ENCODE measurements around the gene RHCG. TPM values are rescaled to one million over a fixed set of nuclear protein-coding genes. Genes with fewer than 3 reads are reported as not detected.
A peak's percentile ranks its signal among the peaks of the same experiment; 100 is the strongest.

RHCG gene
- total RNA-seq, 2 donors from 2014 or later, result 0.91 to 1.0 TPM

GRCh38 chr15:89515477-89515876, 19.1 kb upstream of the RHCG start:
- Histone ChIP-seq H3K36me3 (no peaks in the 10 kb centered on the region), H3K4me1 (replicated peaks) (no peaks in the 10 kb centered on the region), H3K27me3 (replicated peaks; ENCODE audit: insufficient read depth) (no peaks in the 10 kb centered on the region), H3K9me3 (no peaks in the 10 kb centered on the region), H3K4me3 (no peak overlapping the region), H3K27ac (no peak overlapping the region)
- DNase-seq (ENCODE audit: low spot score), result no peak
- TF ChIP-seq, protein P1, sequence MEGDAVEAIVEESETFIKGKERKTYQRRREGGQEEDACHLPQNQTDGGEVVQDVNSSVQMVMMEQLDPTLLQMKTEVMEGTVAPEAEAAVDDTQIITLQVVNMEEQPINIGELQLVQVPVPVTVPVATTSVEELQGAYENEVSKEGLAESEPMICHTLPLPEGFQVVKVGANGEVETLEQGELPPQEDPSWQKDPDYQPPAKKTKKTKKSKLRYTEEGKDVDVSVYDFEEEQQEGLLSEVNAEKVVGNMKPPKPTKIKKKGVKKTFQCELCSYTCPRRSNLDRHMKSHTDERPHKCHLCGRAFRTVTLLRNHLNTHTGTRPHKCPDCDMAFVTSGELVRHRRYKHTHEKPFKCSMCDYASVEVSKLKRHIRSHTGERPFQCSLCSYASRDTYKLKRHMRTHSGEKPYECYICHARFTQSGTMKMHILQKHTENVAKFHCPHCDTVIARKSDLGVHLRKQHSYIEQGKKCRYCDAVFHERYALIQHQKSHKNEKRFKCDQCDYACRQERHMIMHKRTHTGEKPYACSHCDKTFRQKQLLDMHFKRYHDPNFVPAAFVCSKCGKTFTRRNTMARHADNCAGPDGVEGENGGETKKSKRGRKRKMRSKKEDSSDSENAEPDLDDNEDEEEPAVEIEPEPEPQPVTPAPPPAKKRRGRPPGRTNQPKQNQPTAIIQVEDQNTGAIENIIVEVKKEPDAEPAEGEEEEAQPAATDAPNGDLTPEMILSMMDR (IDR thresholded peaks at IDR 0.05), result no peak
- TF ChIP-seq POLR2AphosphoS5 (IDR thresholded peaks at IDR 0.05) (no peak), POLR2A (IDR thresholded peaks at IDR 0.05) (no peak)
- WGBS, result 66% methylated on average over 4 of the region's 4 CpGs
- intact Hi-C loops (cut with DNase I), result no loop called here

GRCh38 chr15:89514596-89515406, 18.4 kb upstream of the RHCG start:
- intact Hi-C loops (cut with DNase I), result no loop called here
- TF ChIP-seq POLR2AphosphoS5 (IDR thresholded peaks at IDR 0.05), result peak; percentile 24
- TF ChIP-seq, protein P1 (IDR thresholded peaks at IDR 0.05), result no peak
- no peak for TF ChIP-seq POLR2A (IDR thresholded peaks at IDR 0.05)
- WGBS, result 53% methylated on average over 6 of the region's 6 CpGs

DNA sequence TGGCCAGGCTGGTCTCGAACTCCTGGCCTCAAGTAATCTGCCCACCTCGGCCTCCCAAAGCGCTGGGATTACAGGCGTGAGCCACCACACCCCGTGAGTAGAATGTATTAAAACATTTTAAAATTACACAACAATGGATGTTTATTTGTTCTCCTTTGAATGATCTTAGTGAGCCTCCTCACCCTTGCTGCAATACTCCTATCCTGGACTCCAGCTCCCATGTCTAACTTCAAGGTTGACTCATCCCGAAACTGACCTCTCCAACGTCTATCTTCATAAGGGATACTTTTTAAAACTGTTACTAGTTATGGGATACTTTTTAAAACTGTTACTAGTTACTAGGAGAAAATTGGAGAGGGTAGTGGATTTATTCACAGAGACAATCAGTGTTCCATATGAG, 17.8 kb upstream of the RHCG start:
- Histone ChIP-seq H3K27me3 (replicated peaks; ENCODE audit: insufficient read depth) (no peaks in the 10 kb centered on the region), H3K36me3 (no peaks in the 10 kb centered on the region), H3K4me3 (no peak overlapping the region), H3K4me1 (replicated peaks) (no peaks in the 10 kb centered on the region), H3K27ac (no peak overlapping the region), H3K9me3 (no peaks in the 10 kb centered on the region)
- no peak for DNase-seq (ENCODE audit: low spot score)
- intact Hi-C loops (cut with DNase I), result no loop called here
- TF ChIP-seq POLR2A (IDR thresholded peaks at IDR 0.05), result no peak
- TF ChIP-seq, protein P1 (IDR thresholded peaks at IDR 0.05), result no peak
- no peak for TF ChIP-seq POLR2AphosphoS5 (IDR thresholded peaks at IDR 0.05)
- WGBS, result 81% methylated on average over 7 of the region's 7 CpGs

More at GRCh38 chr15:89514596-89515406, 18.4 kb upstream of the RHCG start:
- no peaks in the 10 kb centered on the region for H3K4me1 ChIP-seq (replicated peaks)
- peak; percentile 45 for DNase-seq (ENCODE audit: low spot score)
- H3K27ac ChIP-seq, result no peak overlapping the region
- no peaks in the 10 kb centered on the region for H3K36me3 ChIP-seq
- no peak overlapping the region for H3K4me3 ChIP-seq
- no peaks in the 10 kb centered on the region for H3K27me3 ChIP-seq (replicated peaks; ENCODE audit: insufficient read depth)
- H3K9me3 ChIP-seq, result no peaks in the 10 kb centered on the region

DNA sequence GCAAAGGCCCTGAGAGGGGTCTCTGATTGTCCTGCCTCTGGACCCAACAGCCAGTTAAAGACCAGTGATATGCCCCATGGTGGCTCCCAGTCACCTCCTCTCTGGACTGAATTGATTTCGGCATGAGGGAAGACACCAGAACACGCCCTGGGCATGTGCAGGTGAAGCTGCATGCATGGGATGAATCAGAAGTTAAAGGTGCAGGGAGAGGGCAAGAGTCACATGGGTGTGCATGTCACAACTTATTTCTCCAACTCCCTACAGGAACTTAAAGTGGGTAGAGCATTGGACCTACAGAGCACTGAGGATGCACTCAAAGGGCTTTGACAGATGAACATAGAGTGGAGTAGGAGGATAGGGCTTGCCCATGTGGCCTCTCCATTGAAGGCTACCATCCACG, 16.9 kb upstream of the RHCG start:
- Histone ChIP-seq H3K36me3 (no peaks in the 10 kb centered on the region), H3K9me3 (no peaks in the 10 kb centered on the region), H3K4me3 (no peak overlapping the region), H3K4me1 (replicated peaks) (no peaks in the 10 kb centered on the region), H3K27me3 (replicated peaks; ENCODE audit: insufficient read depth) (no peaks in the 10 kb centered on the region), H3K27ac (no peak overlapping the region)
- 79% methylated on average over 3 of the region's 3 CpGs for WGBS
- no peak for TF ChIP-seq POLR2A (IDR thresholded peaks at IDR 0.05)
- TF ChIP-seq, protein P1 (IDR thresholded peaks at IDR 0.05), result no peak
- TF ChIP-seq POLR2AphosphoS5 (IDR thresholded peaks at IDR 0.05), result no peak
- intact Hi-C loops (cut with DNase I), result no loop called here
- DNase-seq (ENCODE audit: low spot score), result no peak

DNA sequence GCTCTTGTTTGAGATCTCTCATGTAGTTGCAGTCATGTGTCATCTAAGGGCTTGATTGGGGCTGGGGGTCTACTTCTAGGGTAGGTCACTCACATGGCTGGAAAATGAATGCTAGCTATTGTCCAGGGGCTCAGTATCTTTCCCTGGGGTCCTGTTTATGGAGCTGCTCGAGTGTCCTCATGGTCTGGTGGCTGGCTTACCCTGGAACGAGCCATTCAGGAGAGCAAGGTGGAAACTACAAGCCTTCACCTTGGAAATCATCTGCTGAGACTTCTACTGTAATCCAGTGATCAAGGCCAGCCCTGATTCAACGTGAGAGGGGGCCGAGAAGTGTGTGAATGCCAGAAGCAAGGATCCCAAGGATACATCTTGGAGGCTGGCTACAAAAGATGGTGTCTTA, 16.2 kb upstream of the RHCG start:
- no peak for DNase-seq (ENCODE audit: low spot score)
- 86% methylated on average over 4 of the region's 4 CpGs for whole genome bisulfite sequencing
- Histone ChIP-seq H3K4me3 (no peak overlapping the region), H3K36me3 (no peaks in the 10 kb centered on the region), H3K27ac (no peak overlapping the region), H3K4me1 (replicated peaks) (no peaks in the 10 kb centered on the region), H3K27me3 (replicated peaks; ENCODE audit: insufficient read depth) (no peaks in the 10 kb centered on the region), H3K9me3 (no peaks in the 10 kb centered on the region)
- no peak for TF ChIP-seq POLR2A (IDR thresholded peaks at IDR 0.05)
- no peak for TF ChIP-seq POLR2AphosphoS5 (IDR thresholded peaks at IDR 0.05)
- TF ChIP-seq, protein P1 (IDR thresholded peaks at IDR 0.05), result no peak
- intact Hi-C loops (cut with DNase I), result no loop called here
